Measurements from ENCODE around the gene KCTD3. TPM values are rescaled to one million over a fixed set of nuclear protein-coding genes. Genes with fewer than 3 reads are reported as not detected.

KCTD3 gene
- polyA plus RNA-seq, 1 donor (not counting 4 experiments of a cell fraction or from before 2014, with no cell fraction given), result 43.4 TPM

DNA sequence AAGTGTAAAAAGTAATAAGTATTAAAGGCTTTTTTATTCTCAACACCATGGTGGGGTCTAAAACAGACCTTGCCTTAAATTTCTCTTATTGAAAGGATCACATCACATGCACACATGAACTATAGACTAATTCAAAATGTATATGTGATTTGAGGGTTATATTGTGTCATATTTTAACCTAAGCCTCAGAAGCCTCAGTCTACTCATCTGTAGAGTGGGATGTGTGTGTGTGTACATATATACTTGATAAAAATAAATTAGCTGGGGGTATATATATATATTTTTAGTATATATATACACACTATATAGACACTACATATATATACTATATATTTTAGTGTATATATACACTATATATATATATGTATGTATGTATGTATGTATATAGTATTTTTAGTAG is 58.8 kb downstream of the KCTD3 start:
- H2AFZ ChIP-seq (ENCODE audit: control insufficient read depth, low read length), result no peak overlapping the region
- H3K27ac ChIP-seq (ENCODE audit: control insufficient read depth, insufficient read depth, low read length), result no peak overlapping the region
- no peak for DNase-seq (ENCODE audit: low read depth, low spot score)
- H3K27me3 ChIP-seq (ENCODE audit: control insufficient read depth, extremely low read depth, insufficient read depth, low read length), result no peaks in the 10 kb centered on the region
- peaks cover under 1% of the 10 kb centered on the region for H3K4me1 ChIP-seq (ENCODE audit: control insufficient read depth, extremely low read depth, insufficient read depth, low read length)
- H3K9me1 ChIP-seq (ENCODE audit: control insufficient read depth, extremely low read depth, insufficient read depth, low read length), result no peaks in the 10 kb centered on the region
- dilution Hi-C loops (cut with MboI; ENCODE audit: extremely low pct_ligation_motif_present, low sequenced_read_pairs), result no loop called here
- H3K4me2 ChIP-seq (ENCODE audit: control insufficient read depth, extremely low read depth, insufficient read depth, low read depth, low read length), result no peak overlapping the region
- H3K79me2 ChIP-seq (ENCODE audit: control insufficient read depth, insufficient read depth, low read length), result no peaks in the 10 kb centered on the region
- FAIRE-seq, result no peak
- H3K36me3 ChIP-seq (ENCODE audit: control insufficient read depth in 2 of 2, extremely low read depth in 1 of 2, insufficient read depth in 2 of 2, low read length in 2 of 2), result peaks cover 0 to 2% of the 10 kb centered on the region in 2 experiments
- H3K9ac ChIP-seq (ENCODE audit: control insufficient read depth, extremely low read depth, insufficient read depth, low read length), result no peak overlapping the region
- no peak overlapping the region for H3K4me3 ChIP-seq (ENCODE audit: control insufficient read depth in 2 of 3, extremely low read depth in 1 of 3, insufficient read depth in 2 of 3, low read depth in 1 of 3, low read length in 3 of 3)
- no peak for TF ChIP-seq EZH2 (IDR thresholded peaks at IDR 0.05; ENCODE audit: low read length)
- TF ChIP-seq, protein P1, sequence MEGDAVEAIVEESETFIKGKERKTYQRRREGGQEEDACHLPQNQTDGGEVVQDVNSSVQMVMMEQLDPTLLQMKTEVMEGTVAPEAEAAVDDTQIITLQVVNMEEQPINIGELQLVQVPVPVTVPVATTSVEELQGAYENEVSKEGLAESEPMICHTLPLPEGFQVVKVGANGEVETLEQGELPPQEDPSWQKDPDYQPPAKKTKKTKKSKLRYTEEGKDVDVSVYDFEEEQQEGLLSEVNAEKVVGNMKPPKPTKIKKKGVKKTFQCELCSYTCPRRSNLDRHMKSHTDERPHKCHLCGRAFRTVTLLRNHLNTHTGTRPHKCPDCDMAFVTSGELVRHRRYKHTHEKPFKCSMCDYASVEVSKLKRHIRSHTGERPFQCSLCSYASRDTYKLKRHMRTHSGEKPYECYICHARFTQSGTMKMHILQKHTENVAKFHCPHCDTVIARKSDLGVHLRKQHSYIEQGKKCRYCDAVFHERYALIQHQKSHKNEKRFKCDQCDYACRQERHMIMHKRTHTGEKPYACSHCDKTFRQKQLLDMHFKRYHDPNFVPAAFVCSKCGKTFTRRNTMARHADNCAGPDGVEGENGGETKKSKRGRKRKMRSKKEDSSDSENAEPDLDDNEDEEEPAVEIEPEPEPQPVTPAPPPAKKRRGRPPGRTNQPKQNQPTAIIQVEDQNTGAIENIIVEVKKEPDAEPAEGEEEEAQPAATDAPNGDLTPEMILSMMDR (optimal IDR thresholded peaks at IDR 0.05 in 1 of 3, IDR thresholded peaks at IDR 0.05 in 1 of 3, conservative IDR thresholded peaks at IDR 0.05 in 1 of 3; ENCODE audit: extremely low read depth in 1 of 3, insufficient read depth in 2 of 3, low read length in 3 of 3), result no peak
- H3K9me3 ChIP-seq (ENCODE audit: control insufficient read depth, low read depth, low read length), result no peaks in the 10 kb centered on the region
- H4K20me1 ChIP-seq (ENCODE audit: control insufficient read depth, extremely low read depth, insufficient read depth, low read length), result no peaks in the 10 kb centered on the region

DNA sequence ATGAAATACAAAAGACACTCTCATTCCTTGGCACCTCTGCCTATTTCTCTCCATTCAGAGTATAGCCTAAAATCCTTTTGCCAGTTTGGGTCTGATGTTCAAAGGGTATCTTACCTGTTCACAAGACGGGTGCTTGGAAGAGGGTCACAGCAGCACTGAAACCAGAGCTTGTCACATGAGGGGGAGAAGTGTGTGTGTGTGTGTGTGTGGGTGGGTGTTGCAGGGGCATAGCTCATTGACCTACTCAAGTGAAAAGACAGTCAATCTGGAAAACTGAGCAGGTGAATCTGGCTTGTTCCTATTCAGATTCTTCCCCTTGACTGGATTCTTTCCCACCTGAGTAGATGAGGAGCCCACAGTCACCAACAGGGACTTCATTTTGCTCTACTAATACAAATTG is 63.9 kb downstream of the KCTD3 start:
- Histone ChIP-seq H3K9ac (ENCODE audit: control insufficient read depth, extremely low read depth, insufficient read depth, low read length) (no peak overlapping the region), H3K4me1 (ENCODE audit: control insufficient read depth, extremely low read depth, insufficient read depth, low read length) (peaks cover 10% of the 10 kb centered on the region), H3K9me3 (ENCODE audit: control insufficient read depth, low read depth, low read length) (no peaks in the 10 kb centered on the region), H3K79me2 (ENCODE audit: control insufficient read depth, insufficient read depth, low read length) (no peaks in the 10 kb centered on the region), H3K9me1 (ENCODE audit: control insufficient read depth, extremely low read depth, insufficient read depth, low read length) (no peaks in the 10 kb centered on the region), H2AFZ (ENCODE audit: control insufficient read depth, low read length) (no peak overlapping the region), H3K27ac (ENCODE audit: control insufficient read depth, insufficient read depth, low read length) (no peak overlapping the region), H4K20me1 (ENCODE audit: control insufficient read depth, extremely low read depth, insufficient read depth, low read length) (no peaks in the 10 kb centered on the region), H3K4me3 (ENCODE audit: control insufficient read depth in 2 of 3, extremely low read depth in 1 of 3, insufficient read depth in 2 of 3, low read depth in 1 of 3, low read length in 3 of 3) (no peak overlapping the region), H3K27me3 (ENCODE audit: control insufficient read depth, extremely low read depth, insufficient read depth, low read length) (no peaks in the 10 kb centered on the region), H3K36me3 (ENCODE audit: control insufficient read depth in 2 of 2, extremely low read depth in 1 of 2, insufficient read depth in 2 of 2, low read length in 2 of 2) (no peaks in the 10 kb centered on the region), H3K4me2 (ENCODE audit: control insufficient read depth, extremely low read depth, insufficient read depth, low read depth, low read length) (no peak overlapping the region)
- DNase-seq (ENCODE audit: low read depth, low spot score) (no peak), FAIRE-seq (no peak)
- dilution Hi-C loops (cut with MboI; ENCODE audit: extremely low pct_ligation_motif_present, low sequenced_read_pairs), result no loop called here
- TF ChIP-seq, protein P1 (optimal IDR thresholded peaks at IDR 0.05 in 1 of 3, IDR thresholded peaks at IDR 0.05 in 1 of 3, conservative IDR thresholded peaks at IDR 0.05 in 1 of 3; ENCODE audit: extremely low read depth in 1 of 3, insufficient read depth in 2 of 3, low read length in 3 of 3), result no peak
- no peak for TF ChIP-seq EZH2 (IDR thresholded peaks at IDR 0.05; ENCODE audit: low read length)
